SK-N-MC (cell line): Measurements from ENCODE around the gene TMEFF2.

ENCODE experiments used
- EZH2 ChIP-seq: fragments of 200-600 bp; sonication (generic); IDR thresholded peaks from one replicate; pipeline ENCODE4 v1.6.1; 2017; ENCODE audit warnings: antibody characterized with exemption
- POLR2AphosphoS5 ChIP-seq: IDR thresholded peaks from 2 replicates; pipeline ENCODE4 v1.6.1; 2012; ENCODE audit warnings: mild to moderate bottlenecking, low read depth, low read length, borderline replicate concordance

DNA sequence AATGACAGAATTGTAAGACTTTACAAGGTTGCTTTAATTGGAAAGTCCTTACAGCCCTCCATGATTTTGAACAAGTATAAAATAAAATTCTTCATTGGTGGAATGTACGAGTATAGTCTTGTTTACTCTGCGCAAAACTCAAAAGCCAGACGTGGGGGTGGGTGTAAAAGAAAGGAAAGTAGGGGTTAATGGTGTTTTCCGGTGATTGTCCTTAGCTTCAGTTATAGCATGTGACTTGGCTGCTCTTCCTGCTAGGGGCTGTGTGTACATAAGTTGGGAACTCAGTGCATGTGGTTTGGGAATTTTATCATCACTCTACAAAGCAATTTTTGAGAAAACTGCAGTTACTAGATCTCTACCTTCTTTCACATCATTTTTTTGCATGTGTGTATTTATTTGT is 265.4 kb downstream of the TMEFF2 start:
- TF ChIP-seq POLR2AphosphoS5 (no peak), EZH2 (no peak)
